NCI-H146 treated with DMSO at 0.1 percent for 48 hours (cell line): ENCODE measurements around the gene DMXL1.

Experiments
- DNase-seq: peaks from one replicate; lab custom pipeline; 2025; ENCODE audit not compliant: unreplicated experiment; lab: John Stamatoyannopoulos, UW

DMXL1 gene

DNA sequence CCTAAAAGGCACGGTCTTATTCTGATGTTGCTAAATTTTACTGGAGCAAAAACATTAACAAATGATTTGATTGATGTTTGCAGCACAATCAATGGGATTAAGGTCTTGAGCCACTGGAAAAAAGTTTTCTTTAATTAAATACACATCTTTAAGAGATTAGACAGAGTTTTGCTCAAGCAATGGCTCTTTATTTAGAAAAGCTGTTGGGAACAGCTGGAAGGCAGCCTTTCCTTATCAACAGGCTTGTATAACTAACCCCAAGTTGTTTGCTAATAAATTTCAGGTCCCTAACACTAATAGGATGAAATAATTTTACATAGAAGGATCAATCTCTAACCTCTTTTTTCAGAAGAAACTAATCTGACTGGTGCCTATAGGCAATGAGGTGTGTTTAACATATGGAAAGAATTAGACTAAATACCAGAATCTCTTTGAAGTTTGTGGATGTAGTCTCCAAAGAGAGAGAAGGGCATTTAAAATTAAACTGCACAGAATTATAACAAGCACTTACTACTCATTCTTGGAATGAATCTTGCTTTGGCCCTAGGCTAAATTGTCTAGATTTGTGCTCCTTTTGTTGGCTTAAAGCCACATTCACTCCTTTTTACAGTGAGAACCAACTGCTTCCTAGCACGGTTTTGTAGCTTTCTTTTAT, 217.6 kb downstream of the DMXL1 start:
- DNase-seq: no peak

DNA sequence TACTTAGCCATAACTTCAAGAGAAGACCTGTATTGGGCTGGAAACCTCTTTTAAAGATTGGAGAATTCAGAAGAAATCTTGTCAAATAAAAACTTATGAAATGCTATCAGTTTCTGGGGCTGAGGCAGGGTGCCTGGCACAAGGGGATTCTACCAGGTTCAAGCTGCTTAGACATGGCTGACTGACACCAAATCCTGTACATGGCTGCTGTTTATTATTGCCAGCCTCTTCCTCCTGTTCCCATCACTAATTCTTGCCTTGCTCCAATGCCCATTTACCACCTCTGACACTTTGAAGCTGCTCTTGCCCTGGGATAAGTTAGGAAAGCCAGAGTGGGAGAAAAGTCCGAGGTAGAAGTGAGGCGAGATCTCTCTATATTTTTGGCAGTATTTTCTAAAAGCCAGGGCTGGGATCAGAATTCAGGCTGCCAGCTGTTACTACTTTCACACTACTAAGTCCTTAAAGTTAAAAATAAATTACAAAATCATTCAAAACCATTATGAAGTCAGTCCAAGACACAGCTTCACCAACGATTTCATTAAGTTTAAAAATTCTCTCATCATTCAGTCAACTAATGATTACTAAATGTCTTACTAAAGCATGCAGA, 218.7 kb downstream of the DMXL1 start:
- no peak for DNase-seq

DNA sequence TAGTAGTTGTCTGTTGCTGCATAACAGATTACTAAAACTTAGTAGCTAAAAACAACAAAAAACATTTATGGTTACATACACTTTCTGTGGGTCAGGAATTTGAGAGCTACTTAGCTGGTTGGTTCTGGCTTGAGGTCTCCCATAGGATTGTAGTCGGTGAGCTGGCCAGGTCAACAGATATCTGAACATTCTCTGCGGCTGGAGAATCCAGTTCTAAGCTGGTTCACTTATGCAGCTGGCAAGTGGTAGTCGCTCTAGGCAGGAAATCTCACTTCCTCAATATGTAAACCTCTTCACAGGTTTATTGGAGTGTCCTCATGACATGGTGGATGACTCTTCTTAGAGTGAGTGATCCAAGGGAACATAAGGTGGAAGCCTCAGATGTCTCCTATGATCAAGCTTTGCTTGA, 219.3 kb downstream of the DMXL1 start:
- no peak for DNase-seq

DNA sequence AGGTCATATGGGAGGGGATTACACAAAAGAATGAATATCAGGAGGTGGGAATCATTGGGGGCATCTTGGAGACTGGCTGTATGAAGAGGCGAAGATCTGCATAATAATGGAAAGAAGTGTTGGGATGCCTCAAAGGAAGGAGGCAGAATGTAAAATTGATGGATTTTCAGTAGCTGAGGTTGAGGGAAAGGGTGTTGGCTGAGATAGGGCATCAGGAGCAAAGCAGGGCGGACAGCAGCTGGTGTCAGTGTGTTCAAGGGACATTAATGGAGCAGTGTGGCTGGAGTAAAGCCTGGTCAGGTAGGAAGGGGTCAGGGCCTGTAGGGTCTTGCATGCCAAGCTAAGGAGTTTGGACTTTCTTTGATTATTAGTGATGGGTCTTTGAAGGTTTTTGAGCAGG, 219.7 kb downstream of the DMXL1 start:
- DNase-seq: peak; percentile 12

DNA sequence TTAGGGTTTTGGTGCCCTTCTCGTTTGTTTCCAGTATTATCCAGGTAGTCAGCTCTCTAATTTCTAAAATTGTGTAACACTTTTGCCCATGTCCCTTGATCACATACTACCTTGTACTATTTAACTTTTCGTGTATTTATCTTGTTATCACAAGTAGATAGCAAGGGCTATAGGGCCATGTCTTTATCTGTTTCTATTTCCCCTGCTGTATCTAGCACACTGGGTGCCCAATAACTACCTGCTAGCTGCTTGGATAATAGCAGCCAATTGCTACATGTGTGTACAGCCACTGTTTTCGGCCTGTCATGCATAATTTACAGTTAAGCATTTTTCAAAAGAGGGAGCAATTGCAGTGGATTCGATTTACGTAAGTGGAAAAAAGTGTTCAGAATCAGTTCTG, 220.2 kb downstream of the DMXL1 start:
- peak; percentile 38 for DNase-seq

DNA sequence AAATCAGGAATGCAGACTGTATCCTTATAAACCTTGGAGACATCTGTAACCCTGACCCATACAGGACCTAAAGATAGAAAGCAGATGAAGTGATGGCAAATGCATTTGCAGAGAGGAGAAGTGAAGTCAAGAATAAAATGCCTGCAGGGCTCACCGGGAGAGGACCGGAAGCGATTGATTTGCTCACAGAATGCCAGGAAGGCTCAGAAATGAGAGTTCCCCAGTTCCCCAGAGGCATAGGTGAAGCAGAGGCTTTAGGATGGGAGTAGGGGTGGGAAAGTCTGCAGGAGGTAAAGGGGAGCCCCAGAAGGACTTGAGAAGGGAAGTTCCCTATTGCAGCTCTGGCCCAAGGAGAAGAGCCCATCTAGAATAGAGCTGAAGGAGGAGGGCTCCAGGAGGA, 221.0 kb downstream of the DMXL1 start:
- DNase-seq: no peak

DNA sequence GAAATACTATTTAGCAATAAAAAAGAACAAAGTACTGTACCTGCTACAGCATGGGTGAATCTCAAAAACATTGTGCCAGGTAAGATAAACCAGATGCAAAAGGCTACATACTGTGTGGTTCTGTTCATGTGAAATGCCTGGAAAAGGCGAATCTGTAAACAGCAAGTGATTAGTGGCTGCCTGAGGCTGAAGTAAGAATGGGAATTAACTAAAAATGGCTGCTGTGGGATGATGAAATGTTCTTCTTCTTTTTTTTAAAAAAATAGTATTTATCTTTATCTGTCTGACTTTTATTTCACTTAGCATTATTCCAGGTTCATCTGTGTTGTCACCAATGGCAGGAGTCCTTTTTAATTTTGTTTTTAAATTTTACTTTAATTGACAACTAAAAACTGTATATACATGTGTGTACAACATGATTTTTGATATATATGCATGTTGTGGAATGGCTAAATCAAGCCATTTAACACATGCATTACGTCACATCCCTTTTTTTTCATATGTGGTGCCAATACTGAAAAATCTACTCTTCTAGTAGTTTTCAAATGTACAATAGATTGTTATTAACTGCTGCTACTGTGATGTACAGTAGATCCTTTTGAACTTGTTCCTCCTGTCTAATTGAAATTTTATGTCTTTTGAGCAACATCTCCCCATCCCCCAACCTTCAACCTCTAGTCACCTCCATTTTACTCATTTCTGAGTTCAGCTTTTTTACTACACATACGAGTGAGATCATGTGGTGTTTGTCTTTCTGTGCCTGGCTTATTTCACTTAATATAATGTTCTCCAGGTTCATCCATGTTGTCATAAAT, 222.0 kb downstream of the DMXL1 start:
- DNase-seq: no peak

DNA sequence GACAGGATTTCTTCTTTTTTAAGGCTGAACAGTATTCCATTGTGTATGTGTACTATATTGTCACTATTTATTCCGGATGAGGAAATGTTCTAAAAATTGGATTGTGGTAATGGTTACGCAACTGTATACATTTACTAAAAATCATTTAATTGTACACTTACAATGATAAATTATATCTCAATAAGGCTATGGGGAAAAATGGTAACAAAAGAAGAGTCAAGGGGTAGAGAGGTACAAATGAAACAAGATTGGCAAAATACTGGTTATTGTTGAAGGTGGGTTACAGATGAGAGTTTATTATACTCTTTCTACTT, 222.6 kb downstream of the DMXL1 start:
- no peak for DNase-seq
